ENCODE data around the gene RPS2. TPM values are rescaled to one million over a fixed set of nuclear protein-coding genes. Genes with fewer than 3 reads are reported as not detected.
"Not testable (repeated sequence)": the region's sequence is repeated elsewhere in the genome, so short reads cannot be mapped to it uniquely, and the experiment has no call there.

The RPS2 gene
- 1,000 to 10,000 TPM; 1,831 to 2,075 (median 1,960) TPM for polyA plus RNA-seq (ENCODE audit: insufficient read length in 4 of 4)

DNA sequence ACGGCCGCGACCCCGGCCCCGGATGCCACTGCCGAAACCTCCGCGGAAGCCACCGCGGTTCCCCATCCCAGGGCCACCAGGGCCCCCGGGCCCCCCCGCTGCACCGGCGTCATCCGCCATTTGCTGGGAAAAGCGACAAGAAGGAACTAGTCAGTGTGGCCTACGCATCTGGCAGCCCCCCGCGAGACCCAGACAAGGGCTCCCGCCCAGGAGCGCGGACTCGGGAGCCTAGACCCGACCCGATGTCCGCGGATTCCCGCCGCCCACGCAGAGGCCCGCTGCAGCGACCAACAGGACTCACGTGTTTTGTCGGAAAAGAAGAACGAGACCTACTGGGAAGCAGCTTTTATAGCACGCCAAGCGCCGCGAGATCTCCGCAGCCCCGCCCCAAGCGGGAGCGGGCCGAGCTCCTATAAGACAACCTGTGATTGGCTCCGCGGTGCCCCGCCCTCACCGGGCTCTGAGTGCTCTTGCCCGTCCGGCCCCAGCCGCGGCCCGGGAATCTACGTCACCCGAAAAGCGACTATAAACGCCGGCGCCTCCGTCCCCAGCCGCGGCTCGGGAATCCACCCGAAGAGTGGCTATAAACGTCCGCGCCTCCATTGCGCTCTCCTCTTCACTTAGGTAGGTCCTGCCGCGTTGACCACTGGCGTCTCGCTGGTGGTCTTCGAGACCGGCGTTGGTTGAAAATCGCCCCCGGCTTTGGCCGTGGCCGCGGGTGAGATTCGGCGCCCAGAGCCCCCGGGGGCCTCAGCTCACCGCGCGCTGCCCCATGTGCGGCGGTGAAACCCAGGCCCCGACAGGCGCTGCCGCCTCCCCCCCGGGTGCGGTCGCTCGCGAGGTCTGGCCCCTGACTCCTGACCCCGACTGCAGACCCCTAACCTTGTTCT lies at the start of gene RPS2:
TSS of gene RPS2 (minus strand) at position 321 of the 890 bp plus-strand sequence. CDS start at position 120, 201 bp downstream.
- peak; percentile 94 to 98 (median 97) for DNase-seq (ENCODE audit: low read depth in 4 of 4, low spot score in 3 of 4)

DNA sequence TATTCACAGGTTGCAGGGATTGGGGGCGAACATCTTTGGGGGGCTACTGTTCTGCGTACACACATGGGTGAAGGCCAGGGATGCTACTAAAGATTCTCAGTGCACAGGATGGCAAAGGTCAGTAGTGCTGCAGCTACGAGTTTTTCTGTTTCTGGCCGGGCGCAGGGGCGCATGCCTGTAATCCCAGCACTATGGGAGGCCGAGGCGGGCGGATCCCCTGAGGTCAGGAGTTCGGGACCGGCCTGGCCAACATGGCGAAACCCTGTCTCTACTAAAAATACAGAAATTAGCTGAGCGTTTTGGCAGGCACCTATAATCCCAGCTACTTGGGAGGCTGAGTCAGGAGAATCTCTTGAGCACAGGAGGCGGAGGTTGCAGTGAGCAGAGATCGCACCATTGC lies 48.9 kb upstream of the RPS2 start:
- no peak for DNase-seq (ENCODE audit: low read depth in 4 of 4, low spot score in 3 of 4)

DNA sequence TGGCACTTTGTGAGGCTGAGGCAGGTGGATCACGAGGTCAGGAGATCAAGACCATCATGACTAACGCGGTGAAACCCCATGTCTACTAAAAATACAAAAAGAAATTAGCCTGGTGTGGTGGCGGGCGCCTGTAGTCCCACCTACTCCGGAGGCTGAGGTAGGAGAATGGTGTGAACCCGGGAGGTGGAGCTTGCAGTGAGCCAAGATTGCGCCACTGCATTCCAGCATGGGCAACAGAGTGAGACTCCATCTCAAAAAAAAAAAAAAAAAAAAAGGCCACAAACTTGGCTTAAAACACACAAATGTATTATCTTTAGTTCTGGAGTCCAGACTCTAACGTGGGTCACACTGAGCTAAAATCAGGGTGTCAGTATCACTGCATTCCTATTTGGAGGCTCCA lies 47.1 kb upstream of the RPS2 start:
- not testable (repeated sequence) for DNase-seq (ENCODE audit: low read depth in 4 of 4, low spot score in 3 of 4)

DNA sequence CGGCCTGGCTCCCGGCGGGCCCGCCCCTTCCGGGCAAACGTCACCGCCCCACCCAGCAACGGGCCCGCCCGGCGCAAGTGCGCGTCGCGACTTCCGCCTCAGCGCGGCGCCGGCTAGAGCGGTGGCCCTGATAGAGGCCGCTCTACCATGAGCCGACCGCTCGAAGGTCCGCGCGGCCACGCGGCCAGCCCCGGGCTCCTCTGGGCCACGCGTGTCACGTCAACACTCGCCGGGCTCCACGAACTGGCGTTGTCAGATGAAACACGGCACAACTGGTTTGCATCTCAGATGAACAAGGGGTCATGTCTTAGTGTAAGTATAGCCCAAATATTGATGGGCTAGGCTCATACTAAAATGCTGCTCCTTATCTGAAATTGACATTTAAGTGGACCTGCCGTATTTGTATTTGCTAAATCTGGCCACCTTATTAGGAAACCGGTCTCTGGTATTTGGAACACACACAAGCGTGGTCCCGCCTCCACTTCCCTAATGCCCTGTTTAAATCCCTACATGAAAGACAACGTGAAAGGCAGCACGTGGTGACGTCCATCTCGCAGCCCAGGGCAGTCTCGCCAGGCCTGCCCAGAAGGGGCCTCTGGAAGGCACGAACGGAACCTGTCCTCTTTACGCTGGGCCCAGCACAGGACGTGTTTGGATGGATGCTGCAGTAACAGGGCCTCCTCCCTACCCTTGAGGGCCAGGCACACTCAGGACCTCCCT lies 45.3 kb upstream of the RPS2 start, which contains the start of gene ZNF598:
TSS of gene ZNF598 (minus strand) at position 31 of the 720 bp plus-strand sequence.
- peak in 1 of 4 donors; percentile 75 for DNase-seq (ENCODE audit: low read depth in 4 of 4, low spot score in 3 of 4)

DNA sequence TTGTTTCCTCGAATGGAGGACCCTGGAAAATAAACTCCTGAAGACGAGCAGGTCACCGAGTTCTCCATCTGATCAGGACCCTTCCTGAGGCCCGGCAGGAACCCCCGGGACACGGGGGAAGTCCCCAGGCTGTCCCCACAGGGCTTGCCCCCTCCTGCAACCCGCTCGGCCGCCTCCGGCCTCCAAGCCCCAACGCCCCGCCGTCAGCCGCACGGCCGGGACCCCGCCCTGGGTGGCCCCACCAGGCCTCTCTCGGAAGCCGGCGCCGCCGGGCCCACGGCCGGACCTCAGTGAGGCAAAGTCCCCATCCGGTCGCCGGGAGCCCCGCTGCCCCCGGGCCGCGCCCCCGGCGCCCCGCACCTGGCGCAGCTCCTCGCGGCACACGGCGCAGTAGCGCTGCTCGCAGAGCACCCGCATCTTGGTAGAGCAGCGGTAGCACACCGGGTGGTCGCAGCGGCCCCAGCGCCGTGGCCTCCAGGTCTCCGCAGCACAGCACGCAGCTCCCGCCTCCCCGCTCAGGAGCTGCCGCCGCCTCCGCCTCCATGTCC lies 44.6 kb upstream of the RPS2 start:
- DNase-seq (ENCODE audit: low read depth in 4 of 4, low spot score in 3 of 4): no peak

DNA sequence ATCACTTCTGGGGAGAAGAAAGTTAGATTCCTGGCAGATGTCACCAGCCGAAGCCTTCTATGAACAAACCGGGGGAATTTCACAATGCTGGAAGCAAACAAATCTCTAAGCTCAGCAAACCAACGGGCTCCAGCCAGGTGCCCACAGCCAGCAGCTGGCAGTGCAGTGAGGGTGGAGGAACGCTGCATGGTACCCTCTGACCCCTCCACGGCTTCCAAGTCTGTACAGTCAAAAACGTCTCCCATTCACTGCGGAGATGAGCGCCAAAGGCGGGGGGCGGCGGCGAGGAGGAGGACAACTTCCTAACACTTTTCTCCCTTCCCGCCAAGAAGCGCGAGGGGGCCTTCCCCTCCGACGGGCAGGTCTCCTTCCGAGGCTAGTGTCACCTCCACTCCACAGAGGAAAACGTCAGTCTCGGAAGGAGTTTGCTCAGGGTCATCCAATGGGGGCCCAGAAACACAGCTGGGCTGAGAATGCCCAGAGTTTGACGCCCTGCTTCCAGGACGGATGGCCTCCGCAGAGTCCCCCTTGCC lies 44.1 kb upstream of the RPS2 start:
- DNase-seq (ENCODE audit: low read depth in 4 of 4, low spot score in 3 of 4): no peak

DNA sequence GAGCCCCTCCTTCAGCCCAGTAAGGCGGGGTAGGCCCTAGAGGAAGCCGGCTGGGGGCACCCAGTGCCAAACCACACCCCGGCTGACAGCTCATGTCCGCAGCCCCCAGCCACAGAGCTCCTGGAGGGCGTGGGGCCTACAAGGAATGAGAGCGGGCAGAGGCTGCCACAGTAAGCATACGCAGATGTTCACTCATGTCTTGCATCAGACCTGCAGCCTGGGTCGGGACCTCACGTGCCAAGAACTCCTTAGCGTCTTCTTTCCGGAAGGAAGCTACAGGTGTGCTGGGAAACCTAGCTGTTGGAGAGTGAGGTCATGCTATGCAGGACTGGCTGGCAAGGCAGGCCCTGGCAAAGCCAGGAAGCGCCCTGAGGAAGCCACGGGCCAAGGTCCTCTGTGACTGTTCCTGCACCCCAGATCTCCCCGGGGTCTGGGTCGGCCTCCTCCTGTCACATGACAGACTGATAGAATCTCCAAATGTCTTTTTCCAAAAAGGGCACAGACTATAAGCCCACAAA lies 43.4 kb upstream of the RPS2 start:
- DNase-seq (ENCODE audit: low read depth in 4 of 4, low spot score in 3 of 4): no peak

DNA sequence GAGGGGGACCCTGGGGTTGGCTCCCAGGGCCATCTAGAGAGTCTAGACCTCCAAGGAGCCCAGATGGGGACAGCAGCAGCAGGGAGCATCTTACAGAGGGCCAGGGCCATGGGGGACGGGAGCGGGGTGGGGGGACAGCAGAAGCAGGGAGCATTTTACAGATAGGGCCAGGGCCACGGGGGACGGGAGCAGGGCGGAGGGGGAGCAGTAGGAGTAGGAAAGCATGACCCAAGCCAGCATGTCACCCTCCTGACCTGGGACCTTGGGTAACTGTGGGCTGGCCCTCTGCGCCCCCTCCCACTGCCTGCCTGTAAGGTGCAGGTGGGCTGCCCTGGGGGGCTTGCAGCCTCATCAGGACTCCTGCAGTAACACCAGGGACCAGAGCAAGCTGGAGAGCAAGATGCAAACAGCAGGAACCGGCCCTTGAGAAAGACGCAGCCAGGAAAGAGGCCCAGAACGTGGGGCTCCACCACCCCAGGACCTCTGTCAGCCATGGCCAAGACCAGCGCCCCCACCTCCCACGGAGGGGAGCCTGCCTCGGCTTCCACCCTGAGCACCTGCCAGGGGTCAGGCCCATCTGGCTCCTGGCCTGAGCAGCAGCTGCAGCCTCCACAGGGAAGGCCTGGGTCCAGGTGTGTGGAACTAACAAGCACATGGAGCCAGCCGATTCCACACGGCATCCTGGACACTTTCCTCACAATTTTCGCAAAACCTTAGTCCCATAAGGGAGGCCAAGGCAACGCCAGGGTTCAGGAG lies 42.6 kb upstream of the RPS2 start:
- no peak for DNase-seq (ENCODE audit: low read depth in 4 of 4, low spot score in 3 of 4)

DNA sequence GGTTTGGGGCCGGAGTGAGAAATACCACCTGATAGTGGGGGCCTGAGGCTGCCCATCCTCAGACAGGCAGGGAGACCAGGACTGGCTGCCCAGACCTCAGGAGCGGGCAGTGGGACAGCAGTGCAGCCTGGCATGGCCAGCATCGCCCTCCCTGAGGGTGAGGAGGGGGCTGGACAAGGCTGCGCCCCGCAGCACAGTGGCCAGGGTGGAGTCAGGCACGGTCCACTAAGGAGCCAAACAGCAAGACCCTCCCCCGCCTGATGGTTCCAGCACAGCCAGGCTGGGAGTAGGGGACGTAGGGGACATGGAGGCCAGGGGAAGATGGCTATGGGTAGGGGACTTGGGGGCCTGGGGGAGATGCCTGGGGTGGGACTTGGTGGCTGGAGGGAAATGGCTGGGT lies 41.7 kb upstream of the RPS2 start:
- no peak for DNase-seq (ENCODE audit: low read depth in 4 of 4, low spot score in 3 of 4)

DNA sequence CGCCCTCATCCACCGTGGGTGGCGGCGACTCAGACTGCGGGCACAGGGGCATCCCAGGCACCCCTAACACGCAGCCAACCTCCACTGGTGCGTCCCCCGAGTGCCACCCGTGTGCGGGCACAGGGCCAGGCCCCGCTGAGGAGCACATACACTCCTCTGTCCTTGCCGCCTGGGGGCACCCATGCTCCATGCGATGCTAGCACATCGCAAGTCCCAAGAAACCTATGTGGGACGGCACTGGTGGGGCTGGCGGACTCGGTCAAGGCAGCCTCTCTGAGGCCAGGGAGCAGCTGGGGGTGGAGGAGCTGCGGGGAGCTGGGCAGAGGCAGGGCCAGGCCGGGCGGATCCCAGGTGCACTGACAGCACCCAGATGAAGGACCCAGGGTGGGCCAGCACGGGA lies 41.0 kb upstream of the RPS2 start:
- no peak for DNase-seq (ENCODE audit: low read depth in 4 of 4, low spot score in 3 of 4)

DNA sequence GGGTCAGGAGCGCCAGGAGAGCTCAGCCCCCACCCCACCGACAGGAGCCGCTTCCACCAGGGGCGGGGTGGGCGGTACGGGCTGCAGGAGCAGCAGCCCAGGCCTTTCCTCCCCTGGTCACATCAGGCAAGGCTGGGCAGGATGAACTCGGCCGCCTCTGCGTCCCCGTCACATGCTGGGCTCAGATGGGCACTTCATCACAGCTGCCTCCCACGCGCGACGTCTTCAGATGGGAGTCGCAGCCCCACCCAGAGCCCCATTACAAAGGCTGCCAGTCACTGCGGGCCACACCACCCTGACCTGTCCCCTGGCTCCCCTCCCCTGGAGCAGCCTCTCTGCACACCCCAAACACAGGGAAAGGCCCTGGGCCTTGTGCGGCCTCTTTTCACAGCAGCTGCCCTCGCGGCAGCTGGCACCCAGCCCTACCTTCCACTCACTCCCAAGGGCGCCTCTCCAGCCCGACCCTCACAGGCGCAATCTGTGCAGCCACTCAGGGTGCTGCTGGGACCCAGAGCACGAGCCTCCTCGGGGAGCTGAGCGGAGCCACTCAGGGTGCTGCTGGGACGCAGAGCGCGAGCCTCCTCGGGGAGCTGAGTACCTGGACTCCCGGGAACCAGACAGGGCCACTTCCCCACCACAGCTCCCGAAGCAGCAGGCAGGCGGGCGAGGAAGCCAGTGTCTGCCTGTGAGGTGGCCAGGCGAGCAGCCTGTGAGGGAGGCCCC lies 40.3 kb upstream of the RPS2 start:
- no peak for DNase-seq (ENCODE audit: low read depth in 4 of 4, low spot score in 3 of 4)

DNA sequence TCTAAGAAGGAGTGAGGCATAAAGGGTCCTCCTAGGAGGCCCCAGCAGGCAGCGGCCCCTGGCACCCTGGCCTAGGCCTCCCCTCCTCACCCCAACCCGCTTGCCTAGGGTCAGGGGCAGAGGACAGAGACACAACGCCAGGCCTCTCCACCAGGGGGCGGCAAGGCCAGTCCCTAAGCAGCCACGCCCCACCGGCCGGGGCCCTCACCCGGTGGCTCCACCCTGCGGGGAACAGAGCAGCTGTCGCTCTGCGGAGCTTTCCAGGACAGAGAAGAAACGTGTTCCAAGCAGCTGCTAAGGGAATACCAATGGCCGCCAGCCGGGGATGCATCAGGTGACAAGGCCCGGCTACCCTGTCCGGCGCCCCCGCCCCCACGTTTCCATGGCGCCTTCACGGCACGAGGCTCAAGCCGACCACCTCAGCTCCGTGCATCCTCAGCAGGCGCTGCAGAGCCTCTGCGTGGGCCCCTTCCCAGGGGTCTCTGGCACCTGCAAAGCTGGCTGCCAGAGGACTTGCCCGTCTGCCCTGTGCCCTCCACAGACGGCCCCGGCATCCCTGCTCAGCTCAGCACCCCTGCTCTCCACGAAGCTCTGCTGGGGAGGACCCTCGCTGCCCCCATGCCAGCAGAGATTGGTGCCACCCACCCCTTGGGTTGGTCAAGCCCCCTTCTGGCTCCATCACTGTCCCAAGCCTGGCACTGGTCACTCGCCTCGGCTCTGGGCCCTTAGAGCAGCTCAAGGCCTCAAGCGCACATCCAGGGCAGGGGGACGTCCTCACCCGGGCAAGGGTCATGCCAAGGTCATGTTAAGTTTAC lies 39.4 kb upstream of the RPS2 start:
- peak in 1 of 4 donors; percentile 70 for DNase-seq (ENCODE audit: low read depth in 4 of 4, low spot score in 3 of 4)

DNA sequence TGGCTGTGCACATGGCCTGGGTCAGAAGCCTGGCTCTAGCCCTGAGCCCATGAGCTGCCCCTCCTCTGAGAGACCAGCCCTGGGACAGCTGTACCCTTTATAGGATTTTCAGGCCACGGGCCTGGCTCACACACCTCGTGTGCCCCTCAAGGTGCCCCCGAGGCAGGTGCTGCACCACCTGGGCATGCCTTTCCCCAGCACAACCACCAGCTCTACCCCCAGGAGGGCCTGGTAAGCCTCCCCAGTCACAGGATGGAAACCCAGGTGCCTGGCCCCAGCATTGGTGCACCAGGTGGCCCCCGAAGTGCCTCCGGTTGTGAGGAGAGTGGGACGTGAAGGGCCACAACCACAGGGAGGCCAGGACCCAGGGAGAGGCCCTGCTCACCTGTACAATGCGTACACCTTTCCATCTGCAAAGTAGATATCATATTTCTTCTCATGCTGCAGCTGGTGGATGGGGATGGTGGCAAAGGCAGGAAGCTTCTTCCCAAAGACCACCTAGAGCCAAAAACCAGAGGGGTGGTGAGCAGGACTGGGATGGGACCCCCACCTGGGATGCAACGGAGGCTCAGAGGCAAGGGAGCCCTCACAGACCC lies 38.7 kb upstream of the RPS2 start:
- DNase-seq (ENCODE audit: low read depth in 4 of 4, low spot score in 3 of 4): no peak

DNA sequence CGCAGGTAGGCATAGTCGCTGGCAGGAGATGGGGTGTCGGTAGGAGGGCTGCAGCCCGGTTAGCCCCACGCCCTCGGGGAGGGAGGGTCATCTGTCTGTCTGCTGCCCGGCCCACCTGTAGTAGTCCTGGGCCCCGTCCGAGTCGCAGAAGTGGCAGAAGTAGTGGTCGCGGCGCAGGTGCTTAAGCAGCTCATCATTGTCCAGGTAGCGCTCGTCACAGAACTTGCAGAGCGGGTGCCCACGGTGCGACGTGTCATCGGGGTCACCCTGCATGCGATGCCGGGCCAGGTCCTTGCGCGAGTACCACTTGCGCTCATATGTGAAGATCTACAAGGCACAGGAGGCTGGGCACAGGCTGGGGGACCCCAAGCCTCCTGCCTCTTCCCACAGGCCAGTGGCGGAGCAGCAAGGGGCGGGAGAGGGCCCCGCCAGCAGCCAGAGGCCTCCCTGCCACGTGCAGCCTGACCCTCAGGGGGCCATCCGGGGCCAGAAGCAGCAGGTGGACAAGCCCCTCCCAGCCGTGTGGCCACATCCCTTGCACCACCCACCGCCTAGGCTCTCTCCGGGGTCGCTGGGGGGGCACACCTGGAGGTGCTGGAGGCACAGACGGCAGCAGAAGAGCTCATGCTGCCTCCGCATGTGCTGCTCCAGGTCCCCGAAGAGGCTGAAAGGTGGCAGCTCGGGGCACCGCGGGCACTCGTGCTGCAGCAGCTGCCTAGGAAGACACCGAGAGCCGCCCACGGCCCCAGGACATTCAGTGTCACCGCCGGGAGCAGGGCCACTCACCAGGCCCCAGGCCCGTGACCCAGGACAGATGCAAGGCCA lies 38.0 kb upstream of the RPS2 start:
- DNase-seq (ENCODE audit: low read depth in 4 of 4, low spot score in 3 of 4): no peak

DNA sequence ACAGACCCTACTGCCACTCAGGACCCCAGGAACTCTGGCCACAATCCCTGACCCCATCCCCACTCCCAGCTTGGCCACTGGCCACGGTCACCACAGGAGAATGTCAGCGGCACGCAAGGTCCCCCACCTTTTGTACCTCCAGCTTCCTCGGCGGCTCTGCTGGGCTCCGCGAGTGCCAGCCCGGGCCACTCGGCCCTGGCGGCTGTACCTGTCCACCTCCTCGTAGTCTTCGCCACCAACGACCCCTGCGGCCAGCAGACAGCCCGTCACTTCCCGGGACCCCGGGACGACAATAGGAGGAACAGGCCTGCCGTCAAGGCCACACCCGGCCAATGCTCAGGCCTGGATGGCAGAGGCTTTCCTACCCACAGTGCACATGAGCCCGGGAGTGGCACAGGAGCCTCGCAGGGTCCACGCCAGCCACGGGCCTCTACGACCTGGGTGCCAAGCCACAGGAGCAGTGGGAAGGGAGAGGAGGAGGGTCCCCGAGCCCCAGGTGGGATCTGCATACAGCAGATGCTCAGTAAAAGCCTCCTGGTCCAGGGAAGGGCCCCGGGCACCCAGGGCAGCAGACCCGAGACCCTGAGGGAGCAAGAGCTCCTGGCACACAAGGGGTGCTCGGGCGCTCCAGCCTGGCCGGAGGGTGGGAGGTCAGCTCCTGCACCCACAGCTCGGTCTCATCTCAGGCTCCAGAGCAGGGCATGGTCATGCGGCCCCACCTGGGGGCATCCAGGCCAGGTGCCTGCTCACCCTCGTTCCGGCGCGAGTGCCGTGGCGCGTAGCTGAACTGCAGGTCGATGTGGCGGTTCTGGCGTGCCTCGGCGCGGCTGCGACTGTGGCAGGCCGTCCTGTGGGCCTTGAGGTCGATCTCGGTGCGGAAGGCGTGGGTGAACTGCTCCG lies 37.1 kb upstream of the RPS2 start:
- DNase-seq (ENCODE audit: low read depth in 4 of 4, low spot score in 3 of 4): no peak

DNA sequence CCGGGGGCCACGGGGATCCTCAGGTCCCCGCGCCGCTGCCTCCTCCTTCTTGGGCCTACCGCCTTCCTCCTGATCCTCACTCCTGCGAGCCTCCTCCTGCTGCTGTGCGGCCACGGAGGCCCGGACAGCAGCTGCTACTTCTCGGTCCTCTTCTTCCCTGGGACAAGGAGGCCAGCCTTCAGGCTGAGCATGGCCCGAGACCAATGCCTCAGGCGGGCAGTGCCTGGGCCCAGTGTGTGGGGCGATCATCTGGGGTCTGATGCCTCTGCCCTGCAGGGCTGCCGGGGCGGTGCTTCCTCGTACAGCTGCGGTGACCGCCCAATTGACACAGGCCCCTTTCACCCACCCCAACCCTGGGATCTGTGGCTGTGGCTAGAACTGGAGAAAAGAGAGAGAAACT lies 36.4 kb upstream of the RPS2 start:
- no peak for DNase-seq (ENCODE audit: low read depth in 4 of 4, low spot score in 3 of 4)
